WTC11 (cell line): Measurements from ENCODE around the gene CNDP2.

ENCODE experiments used
- KAT7 ChIP-seq: sonication (generic); formaldehyde crosslinking; IDR thresholded peaks from 2 replicates; pipeline ENCODE4 v1.8.1; 2023; ENCODE audit warnings: missing genetic modification reagents, mild to moderate bottlenecking, borderline replicate concordance
- NFE2L1 ChIP-seq: sonication (generic); formaldehyde crosslinking; IDR thresholded peaks from 2 replicates; pipeline ENCODE4 v1.8.1; 2023; ENCODE audit warnings: missing genetic modification reagents
- NR2C2 ChIP-seq: sonication (generic); formaldehyde crosslinking; IDR thresholded peaks from 2 replicates; pipeline ENCODE4 v1.8.0; 2022; ENCODE audit warnings: mild to moderate bottlenecking, missing genetic modification reagents
- TF ChIP-seq, protein P1 (sequence below): fragments of 200-600 bp; IDR thresholded peaks from 2 replicates; pipeline ENCODE4 v1.8.0; 2022; ENCODE audit warnings: antibody characterized with exemption

DNA sequence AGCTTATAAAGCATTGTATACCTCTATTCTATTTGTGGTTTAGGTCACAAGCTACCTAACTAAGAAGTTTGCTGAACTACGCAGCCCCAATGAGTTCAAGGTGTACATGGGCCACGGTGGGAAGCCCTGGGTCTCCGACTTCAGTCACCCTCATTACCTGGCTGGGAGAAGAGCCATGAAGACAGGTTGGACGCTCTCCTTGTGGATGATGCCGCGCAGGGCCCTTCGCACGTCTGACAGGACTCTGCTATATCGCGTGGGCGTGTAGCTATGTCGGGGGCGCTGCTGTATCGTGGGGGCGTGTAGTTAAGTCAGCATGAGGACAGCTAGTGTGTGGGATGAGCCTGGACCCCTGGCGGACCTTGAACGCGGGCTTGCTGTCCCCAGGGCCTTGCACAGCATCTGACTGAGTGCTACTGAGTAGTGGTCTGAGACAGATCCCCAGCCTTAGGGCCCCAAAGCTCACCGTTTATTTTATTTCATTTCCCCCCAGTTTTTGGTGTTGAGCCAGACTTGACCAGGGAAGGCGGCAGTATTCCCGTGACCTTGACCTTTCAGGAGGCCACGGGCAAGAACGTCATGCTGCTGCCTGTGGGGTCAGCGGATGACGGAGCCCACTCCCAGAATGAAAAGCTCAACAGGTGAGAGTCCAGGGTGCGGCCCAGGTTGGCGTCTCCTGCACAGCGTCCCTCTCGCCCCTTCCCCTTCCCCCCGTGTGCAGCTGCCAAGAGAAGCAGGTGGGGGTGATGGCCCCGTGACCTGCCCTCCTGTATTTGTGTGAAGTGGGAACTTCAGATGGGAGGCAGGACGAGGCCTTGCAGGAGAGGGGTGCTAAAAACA, 22.5 kb downstream of the CNDP2 start:
- TF ChIP-seq, protein P1, sequence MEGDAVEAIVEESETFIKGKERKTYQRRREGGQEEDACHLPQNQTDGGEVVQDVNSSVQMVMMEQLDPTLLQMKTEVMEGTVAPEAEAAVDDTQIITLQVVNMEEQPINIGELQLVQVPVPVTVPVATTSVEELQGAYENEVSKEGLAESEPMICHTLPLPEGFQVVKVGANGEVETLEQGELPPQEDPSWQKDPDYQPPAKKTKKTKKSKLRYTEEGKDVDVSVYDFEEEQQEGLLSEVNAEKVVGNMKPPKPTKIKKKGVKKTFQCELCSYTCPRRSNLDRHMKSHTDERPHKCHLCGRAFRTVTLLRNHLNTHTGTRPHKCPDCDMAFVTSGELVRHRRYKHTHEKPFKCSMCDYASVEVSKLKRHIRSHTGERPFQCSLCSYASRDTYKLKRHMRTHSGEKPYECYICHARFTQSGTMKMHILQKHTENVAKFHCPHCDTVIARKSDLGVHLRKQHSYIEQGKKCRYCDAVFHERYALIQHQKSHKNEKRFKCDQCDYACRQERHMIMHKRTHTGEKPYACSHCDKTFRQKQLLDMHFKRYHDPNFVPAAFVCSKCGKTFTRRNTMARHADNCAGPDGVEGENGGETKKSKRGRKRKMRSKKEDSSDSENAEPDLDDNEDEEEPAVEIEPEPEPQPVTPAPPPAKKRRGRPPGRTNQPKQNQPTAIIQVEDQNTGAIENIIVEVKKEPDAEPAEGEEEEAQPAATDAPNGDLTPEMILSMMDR: no peak
- no peak for TF ChIP-seq NR2C2 (CRISPR knock-in tag)
- no peak for TF ChIP-seq NFE2L1 (CRISPR knock-in tag)
- no peak for TF ChIP-seq KAT7 (CRISPR knock-in tag)
